NCI-H82 treated with DMSO at 0.1 percent for 48 hours (cell line): ENCODE measurements around the gene GTF3C2.

Experiments used
- DNase-seq: peaks from one replicate; lab custom pipeline; 2025; ENCODE audit not compliant: unreplicated experiment; lab: John Stamatoyannopoulos, UW

GTF3C2 gene

DNA sequence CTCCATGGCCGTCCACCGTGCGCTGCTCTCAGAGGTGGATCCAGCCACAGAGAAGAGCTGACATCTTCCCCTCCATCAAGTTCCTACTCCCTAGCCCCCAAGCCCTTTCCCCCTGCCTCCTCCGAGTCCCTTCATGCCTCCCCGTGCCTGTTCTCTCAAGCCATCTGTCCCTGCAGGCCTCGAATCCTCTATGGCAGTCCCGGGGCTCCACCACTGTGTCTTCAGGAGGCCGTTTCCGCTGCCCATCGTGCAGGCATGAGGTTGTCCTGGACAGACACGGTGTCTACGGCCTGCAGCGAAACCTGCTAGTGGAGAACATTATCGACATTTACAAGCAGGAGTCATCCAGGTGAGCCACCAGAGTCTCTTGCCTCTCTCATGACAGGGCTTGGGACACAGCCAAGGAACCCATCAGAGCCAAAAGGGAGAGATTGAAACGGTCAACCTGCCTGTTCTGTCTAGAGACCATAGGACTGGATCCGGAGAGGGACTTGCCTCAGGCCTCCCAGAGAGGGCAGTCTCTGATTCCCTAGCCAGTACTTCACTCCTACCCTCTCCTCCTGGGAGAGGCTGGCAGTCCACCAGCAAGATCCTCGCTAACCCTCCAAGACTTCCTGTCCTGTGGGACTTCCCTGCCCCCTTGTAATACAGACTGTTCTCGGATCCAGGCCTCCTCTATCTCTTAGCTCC is 58.0 kb downstream of the GTF3C2 start:
- no peak for DNase-seq

DNA sequence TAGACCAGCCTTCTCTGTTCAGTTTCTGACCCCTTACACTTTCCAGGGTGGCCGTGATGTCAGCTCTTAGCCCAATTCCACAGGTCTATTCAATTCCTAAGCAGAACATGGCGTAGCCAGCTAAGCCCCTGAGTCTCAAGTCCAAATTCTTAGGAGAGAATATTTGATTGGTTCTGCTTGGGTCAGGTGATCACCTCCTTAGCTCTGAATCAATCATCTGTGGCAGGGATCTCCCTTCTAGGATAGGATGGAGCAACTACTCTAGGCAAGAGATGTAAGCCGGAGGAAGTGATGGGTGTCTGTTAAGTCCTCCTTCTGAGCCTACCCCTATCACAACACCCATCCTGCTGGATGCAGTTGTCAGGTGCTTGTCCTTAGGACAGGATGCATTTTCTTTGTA is 59.4 kb downstream of the GTF3C2 start:
- no peak for DNase-seq

GRCh38 chr2:27296481-27296880 is 60.1 kb downstream of the GTF3C2 start:
- no peak for DNase-seq

- no peak for DNase-seq
Measured at GRCh38 chr2:27294928-27295327, 61.6 kb downstream of the GTF3C2 start.

- no peak for DNase-seq
Measured at GRCh38 chr2:27291865-27292264, 64.7 kb downstream of the GTF3C2 start.

GRCh38 chr2:27290549-27290948 is 66.0 kb downstream of the GTF3C2 start:
- no peak for DNase-seq

- no peak for DNase-seq
Measured at GRCh38 chr2:27288610-27289009, 68.0 kb downstream of the GTF3C2 start.

- DNase-seq: no peak
Measured at GRCh38 chr2:27285481-27285880, 71.1 kb downstream of the GTF3C2 start.

GRCh38 chr2:27284996-27285395 is 71.6 kb downstream of the GTF3C2 start:
- no peak for DNase-seq

DNA sequence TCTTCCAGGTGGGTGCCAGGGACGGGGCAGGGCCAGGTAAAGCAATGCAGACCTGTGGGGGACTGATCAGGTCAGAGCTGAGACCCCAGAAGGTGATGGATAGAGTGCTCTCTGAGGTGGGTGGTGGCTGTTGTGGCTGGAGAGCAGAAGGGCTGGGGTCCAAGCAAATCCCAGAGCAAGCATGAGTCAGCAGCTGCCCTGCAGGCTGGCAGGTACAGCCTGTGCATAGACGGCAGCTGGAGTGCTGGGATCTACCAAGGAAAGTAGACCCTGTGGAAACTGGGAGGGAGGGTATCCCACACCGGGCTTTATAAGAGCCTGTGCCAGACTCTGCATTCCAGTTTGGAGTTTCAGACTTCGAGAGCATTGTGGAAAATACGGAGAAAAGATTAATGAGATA is 73.7 kb downstream of the GTF3C2 start:
- no peak for DNase-seq

DNA sequence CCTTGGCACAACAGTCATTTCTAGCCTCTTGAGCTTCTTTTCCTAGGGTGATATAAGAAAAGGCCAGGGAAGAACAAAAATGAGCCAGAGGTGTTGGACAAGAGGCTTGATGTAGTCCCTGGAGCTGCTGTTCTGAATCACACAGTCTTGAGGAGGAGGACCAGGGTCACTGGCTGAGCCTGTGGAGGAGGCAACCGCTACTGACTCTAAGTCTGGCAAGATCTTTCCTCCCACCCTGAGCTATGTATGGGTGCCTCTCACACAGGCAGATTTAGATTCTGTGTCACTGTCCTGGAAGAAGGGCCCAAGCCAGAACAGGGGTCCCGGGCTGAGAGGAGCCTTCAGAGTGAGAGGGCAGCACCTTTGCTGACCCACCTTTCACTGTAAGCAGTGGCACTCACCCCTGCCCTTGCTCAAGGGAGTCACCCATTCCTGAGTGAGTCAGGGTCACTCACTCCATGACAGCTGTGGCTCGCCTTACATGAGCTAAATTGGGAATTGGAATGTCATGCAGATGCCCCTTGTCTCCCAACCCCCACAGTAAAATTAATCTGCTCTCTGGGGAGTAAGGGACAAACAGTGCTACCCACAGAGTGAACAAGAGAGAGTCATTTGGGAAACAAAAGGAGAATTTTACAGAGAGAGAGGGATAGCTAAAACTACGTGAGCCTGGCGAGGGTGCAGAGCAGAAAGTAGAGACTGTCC is 74.6 kb downstream of the GTF3C2 start, which contains the start of gene TRIM54:
Gene TRIM54 (plus strand): TSS at position 575 of the 705 bp plus-strand sequence. CDS start 303 bp downstream, outside the sequence.
- peak; percentile 33 for DNase-seq

DNA sequence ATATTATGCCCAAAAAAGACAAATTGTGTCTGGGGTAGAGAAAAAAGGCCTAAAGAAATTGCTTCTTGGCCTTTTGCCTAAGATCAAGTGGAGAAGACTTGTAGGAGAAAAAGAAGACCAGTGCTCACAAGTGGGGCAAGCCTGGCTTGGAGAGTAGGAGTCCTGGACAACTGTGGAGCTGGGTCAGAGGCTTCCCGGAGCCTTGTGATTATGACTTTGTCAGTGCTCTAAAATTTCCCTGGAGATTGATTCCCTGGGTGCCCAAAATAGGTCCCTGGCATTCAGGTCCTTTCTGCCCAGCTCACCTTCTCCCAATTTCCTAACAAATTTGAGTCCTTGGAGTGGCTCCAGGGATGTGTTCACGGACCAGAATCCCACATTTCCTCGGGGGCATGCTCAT is 75.1 kb downstream of the GTF3C2 start:
- no peak for DNase-seq

- no peak for DNase-seq
Measured at GRCh38 chr2:27280826-27281225, 75.7 kb downstream of the GTF3C2 start.

GRCh38 chr2:27278010-27278409 is 78.6 kb downstream of the GTF3C2 start:
- no peak for DNase-seq
